Epithelial cell of esophagus (primary cell): ENCODE data around the gene HS6ST3.

Experiments
- DNase-seq: peaks from one replicate; pipeline ENCODE4 v3.0.0; 2010; ENCODE audit warnings: low read depth
- H3K4me3 ChIP-seq: 2 replicates; pipeline ENCODE4 v1.5.1; 2011; ENCODE audit warnings: mild to moderate bottlenecking, low read length, control low read depth
- TF ChIP-seq, protein P1 (sequence below): IDR thresholded peaks from 2 replicates; pipeline ENCODE4 v1.5.1; 2011; ENCODE audit warnings: low read depth, mild to moderate bottlenecking, low read length, control low read depth, inconsistent platforms; ENCODE audit not compliant: insufficient read depth; ENCODE audit errors: missing control alignments

The HS6ST3 gene

DNA sequence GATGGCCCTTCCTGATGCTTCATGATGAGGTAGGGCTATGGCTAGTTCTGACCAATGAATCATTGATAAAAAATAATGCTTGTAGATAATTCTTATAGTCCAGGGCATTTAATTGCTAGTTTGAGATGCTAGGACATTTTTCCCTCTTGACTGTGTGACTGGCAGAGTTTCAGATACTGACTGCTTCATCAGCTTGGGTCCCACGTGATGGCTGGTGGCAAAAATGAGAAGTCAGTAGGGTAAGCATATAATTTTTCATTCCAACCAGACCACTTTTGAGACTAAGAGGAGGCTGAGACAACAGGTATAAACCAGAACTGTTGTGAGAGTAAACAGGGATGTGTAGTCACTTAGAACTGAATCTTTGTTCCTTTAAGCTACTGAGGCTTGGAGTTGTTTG, 183.3 kb downstream of the HS6ST3 start:
- no peak overlapping the region for H3K4me3 ChIP-seq
- TF ChIP-seq, protein P1, sequence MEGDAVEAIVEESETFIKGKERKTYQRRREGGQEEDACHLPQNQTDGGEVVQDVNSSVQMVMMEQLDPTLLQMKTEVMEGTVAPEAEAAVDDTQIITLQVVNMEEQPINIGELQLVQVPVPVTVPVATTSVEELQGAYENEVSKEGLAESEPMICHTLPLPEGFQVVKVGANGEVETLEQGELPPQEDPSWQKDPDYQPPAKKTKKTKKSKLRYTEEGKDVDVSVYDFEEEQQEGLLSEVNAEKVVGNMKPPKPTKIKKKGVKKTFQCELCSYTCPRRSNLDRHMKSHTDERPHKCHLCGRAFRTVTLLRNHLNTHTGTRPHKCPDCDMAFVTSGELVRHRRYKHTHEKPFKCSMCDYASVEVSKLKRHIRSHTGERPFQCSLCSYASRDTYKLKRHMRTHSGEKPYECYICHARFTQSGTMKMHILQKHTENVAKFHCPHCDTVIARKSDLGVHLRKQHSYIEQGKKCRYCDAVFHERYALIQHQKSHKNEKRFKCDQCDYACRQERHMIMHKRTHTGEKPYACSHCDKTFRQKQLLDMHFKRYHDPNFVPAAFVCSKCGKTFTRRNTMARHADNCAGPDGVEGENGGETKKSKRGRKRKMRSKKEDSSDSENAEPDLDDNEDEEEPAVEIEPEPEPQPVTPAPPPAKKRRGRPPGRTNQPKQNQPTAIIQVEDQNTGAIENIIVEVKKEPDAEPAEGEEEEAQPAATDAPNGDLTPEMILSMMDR = no peak
- no peak for DNase-seq

DNA sequence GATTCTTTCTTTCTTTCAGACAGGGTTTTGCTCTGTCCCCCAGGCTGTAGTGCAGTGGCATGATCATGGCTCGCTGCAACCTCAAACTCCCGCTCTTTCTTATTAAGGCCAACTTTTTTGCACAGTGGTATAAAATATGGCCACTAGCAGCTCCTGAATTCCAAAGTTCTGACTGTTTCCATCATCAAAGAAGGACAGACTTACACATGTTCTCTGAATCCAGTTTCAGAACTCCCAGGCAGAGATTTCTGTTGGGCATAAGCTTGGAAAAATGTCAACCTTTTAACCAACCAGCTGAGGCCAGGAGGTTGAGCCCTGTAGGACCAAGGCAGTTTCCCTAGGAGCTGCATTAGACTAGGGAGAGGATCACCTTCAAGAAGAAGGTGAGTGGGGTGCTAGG, 184.1 kb downstream of the HS6ST3 start:
- TF ChIP-seq, protein P1 = no peak
- DNase-seq = no peak
- H3K4me3 ChIP-seq = no peak overlapping the region

DNA sequence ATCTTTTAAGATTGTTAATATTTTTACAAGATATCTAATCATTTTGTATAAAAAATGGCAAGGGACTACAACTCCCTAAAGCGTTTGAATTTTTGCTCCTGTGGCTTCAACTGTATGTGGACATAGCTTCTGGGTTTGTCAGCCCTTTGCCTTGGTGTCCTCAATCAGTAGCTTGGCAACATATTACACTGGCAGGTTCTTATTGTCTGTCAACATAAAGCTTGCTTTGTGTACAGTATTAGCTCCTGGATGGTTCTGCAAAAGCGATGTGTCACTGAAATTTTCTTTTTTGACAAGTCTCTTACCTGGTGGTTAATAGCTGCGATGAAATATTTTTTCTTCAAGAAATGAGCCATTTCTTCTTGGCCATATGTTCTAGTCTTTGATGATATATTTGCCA, 190.0 kb downstream of the HS6ST3 start:
- no peak for DNase-seq
- no peak overlapping the region for H3K4me3 ChIP-seq
- TF ChIP-seq, protein P1 = no peak

DNA sequence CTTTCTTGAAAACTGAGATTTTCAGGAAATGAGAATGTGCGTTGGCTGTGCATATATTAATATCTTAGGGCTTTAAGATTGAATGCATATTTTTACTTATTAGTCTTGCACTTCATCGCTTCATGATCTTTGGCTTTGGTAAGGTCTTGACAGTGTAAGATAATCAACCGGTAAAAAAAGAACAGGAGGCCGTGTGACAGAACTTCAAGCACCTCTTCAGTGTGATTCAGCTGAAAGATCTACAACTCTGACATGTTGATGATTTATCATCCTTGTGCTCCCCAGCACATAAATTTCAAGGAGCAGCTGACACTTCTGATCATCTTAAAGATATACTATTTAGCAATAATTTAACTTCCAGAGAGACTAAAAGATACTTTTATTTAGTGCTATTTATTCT, 195.1 kb downstream of the HS6ST3 start:
- TF ChIP-seq, protein P1 = no peak
- DNase-seq = no peak
- H3K4me3 ChIP-seq = no peak overlapping the region

DNA sequence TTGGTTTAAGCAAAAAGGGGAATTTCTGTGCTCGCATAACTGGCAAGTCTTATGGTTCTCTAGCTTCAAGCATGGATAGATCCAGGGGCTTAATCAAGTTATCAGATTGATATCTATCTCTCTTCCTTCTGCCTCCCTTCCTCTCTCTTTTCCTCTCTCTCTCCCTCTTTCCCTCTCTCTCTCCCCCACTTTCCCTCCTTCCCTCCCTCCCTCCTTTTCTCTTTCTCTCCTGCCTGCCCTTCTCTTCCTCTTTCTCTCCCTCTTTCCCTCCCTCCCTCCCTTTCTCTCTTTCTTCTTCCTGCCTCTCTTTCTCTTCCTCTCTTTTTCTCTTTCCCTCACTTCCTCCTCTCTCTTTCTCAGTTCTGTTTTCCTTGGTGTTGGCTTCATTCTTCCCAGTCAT, 195.8 kb downstream of the HS6ST3 start:
- H3K4me3 ChIP-seq = no peak overlapping the region
- no peak for DNase-seq
- TF ChIP-seq, protein P1 = no peak

DNA sequence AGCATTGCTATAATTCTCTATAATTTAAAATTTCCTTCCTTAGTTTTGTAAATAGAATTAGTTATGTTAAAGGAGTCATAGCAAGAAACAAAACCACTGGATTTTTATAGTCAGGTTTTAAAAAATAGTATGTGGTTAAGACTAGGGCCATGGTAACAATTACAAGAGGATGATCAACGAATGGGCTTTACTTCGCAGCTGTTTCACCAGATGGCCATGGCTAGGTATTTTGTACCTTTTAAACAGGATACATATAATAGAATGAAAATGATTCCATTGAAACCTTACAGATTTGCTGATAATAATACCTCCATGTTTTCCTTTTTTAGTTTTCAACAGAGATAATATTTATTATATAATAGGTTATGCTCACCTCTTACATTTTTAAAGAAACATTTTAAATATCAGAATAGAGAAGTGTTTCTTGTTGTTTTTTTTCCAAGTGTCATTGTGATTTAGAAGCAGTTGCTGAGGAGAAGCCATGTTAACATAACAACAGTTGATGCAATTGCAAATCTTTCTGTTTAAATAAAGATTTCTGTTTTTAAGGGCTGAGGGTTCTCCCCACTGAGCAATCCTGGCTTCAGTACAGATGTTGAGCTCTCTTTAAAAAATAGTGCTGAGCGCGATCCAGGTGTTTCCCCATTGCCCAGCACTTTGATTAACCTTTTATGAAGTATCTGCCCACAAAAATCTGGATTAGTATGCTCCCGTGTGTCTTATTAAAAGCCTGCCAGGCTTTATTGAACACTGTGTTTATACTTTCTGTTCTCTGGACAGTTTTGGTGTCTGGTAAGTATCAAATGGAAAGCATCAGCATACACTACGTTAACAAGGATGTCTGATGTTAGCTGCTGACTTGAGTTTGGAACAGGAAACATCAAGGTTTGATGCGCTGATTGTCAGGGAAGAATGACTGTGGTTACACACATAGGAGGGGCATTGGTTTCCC, 205.3 kb downstream of the HS6ST3 start:
- DNase-seq = no peak
- no peak overlapping the region for H3K4me3 ChIP-seq
- TF ChIP-seq, protein P1 = no peak

DNA sequence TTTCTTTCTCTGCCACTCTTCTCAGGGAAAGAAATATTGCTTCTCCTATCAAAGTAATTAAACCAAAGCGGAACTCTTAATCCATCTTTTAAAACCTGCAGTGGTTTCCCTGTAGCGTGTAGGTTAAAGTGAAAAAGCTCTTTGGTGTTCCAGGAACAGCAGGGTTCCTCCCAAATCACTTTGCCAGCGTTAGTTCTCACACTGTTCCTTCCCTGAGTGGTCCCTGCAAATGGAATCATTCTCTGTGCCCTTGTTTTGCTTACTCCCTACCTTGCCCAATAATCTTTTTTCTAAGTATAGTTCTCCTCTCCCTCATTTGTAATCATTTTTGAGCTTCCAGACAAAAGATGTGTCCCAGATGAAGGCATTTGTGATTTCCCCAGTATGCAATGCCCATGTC, 207.5 kb downstream of the HS6ST3 start:
- no peak for DNase-seq
- TF ChIP-seq, protein P1 = no peak
- no peak overlapping the region for H3K4me3 ChIP-seq
